IMR-90 (cell line): ENCODE measurements around the gene DUS3L. TPM values are rescaled to one million over a fixed set of nuclear protein-coding genes. Genes with fewer than 3 reads are reported as not detected.

Source experiments
- ATAC-seq: fragments of 200-7000 bp; cut with Tn5 transposase; 2 replicates; pipeline ENCODE4 v1.9.1; 2020; ENCODE audit warnings: low read depth, mild to moderate bottlenecking, moderate library complexity
- BruUV-seq: library from RNA; stranded (reverse); fragments of 400-500 nt; replicated peaks from 2 replicates; lab custom pipeline; 2021; lab: Mats Ljungman, UMichigan
- CTCF ChIA-PET: fragments of 300-600 bp; formaldehyde crosslinking; extraction: SDS; loops from one replicate; lab custom pipeline; 2021; ENCODE audit warnings: antibody characterized with exemption; lab: Yijun Ruan, JAX
- POLR2A ChIA-PET: fragments of 300-600 bp; sonication (Branson Sonifier 250); formaldehyde crosslinking; loops from one replicate; lab custom pipeline; 2022; ENCODE audit warnings: antibody characterized with exemption; ENCODE audit not compliant: unreplicated experiment; lab: Charles Lee
- DNase-seq: peaks from one replicate; pipeline ENCODE4 v3.0.0; 2013
- H2AFZ ChIP-seq: replicated peaks from 2 replicates; pipeline ENCODE3; 2013; ENCODE audit warnings: low read length, mild to moderate bottlenecking; ENCODE audit not compliant: poor library complexity
- H2AK5ac ChIP-seq: 2 replicates; pipeline ENCODE4 v1.6.1; 2013; ENCODE audit warnings: low read depth, low read length, inconsistent platforms
- H2AK9ac ChIP-seq: replicated peaks from 2 replicates; pipeline ENCODE3; 2013; ENCODE audit warnings: mild to moderate bottlenecking, low read depth, low read length, moderate library complexity; ENCODE audit not compliant: poor library complexity
- H2BK120ac ChIP-seq: 2 replicates; pipeline ENCODE4 v1.6.1; 2013; ENCODE audit warnings: low read depth, low read length, inconsistent platforms
- H2BK15ac ChIP-seq: 3 replicates; pipeline ENCODE4 v1.6.1; 2013; ENCODE audit warnings: low read depth, low read length, inconsistent platforms
- H2BK20ac ChIP-seq: 2 replicates; pipeline ENCODE4 v1.6.1; 2013; ENCODE audit warnings: low read depth, mild to moderate bottlenecking, inconsistent platforms, low read length, moderate library complexity
- H2BK5ac ChIP-seq: 2 replicates; pipeline ENCODE4 v1.6.1; 2013; ENCODE audit warnings: mild to moderate bottlenecking, low read depth, low read length, inconsistent platforms; ENCODE audit not compliant: poor library complexity, severe bottlenecking
- H3K14ac ChIP-seq: replicated peaks from 2 replicates; pipeline ENCODE4 v1.6.1; 2013; ENCODE audit warnings: low read depth, low read length, inconsistent platforms
- H3K18ac ChIP-seq: 2 replicates; pipeline ENCODE4 v1.6.1; 2013; ENCODE audit warnings: low read depth, low read length, control low read depth
- H3K23ac ChIP-seq: 2 replicates; pipeline ENCODE4 v1.6.1; 2013; ENCODE audit warnings: low read depth, low read length, inconsistent platforms
- H3K27ac ChIP-seq: 2 replicates; pipeline ENCODE4 v1.5.1; 2013; ENCODE audit warnings: mild to moderate bottlenecking, control low read depth, low read length; ENCODE audit not compliant: insufficient read depth
- H3K27me3 ChIP-seq: 2 replicates; pipeline ENCODE4 v1.6.1; 2013; ENCODE audit warnings: low read length; ENCODE audit not compliant: control insufficient read depth, insufficient read depth
- H3K36me3 ChIP-seq: 2 replicates; pipeline ENCODE4 v1.6.1; 2013; ENCODE audit warnings: low read length, mixed read lengths; ENCODE audit not compliant: control insufficient read depth, insufficient read depth
- H3K4ac ChIP-seq: 2 replicates; pipeline ENCODE4 v1.6.1; 2013; ENCODE audit warnings: low read depth, low read length, inconsistent platforms
- H3K4me1 ChIP-seq: 2 replicates; pipeline ENCODE4 v1.6.1; 2013; ENCODE audit warnings: low read length, mixed read lengths; ENCODE audit not compliant: control insufficient read depth, insufficient read depth
- H3K4me2 ChIP-seq: 2 replicates; pipeline ENCODE4 v1.6.1; 2013; ENCODE audit warnings: low read depth, mild to moderate bottlenecking, control low read depth, low read length, moderate library complexity
- H3K4me3 ChIP-seq: 2 replicates; pipeline ENCODE4 v1.5.1; 2013; ENCODE audit warnings: low read depth, mild to moderate bottlenecking, control low read depth, low read length, moderate library complexity; ENCODE audit not compliant: insufficient read depth
- H3K56ac ChIP-seq: 2 replicates; pipeline ENCODE4 v1.6.1; 2013; ENCODE audit warnings: low read length, inconsistent platforms; ENCODE audit not compliant: insufficient read depth; ENCODE audit errors: extremely low read depth
- H3K79me1 ChIP-seq, 2 experiments: 2 replicates each; pipeline ENCODE4 v1.6.1; 2013; ENCODE audit warnings: low read length in 2 of 2, inconsistent platforms in 1 of 2, low read depth in 1 of 2
- H3K9ac ChIP-seq: 2 replicates; pipeline ENCODE4 v1.6.1; 2013; ENCODE audit warnings: low read depth, low read length, control low read depth
- H3K9me1 ChIP-seq: 2 replicates; pipeline ENCODE4 v1.6.1; 2013; ENCODE audit warnings: low read length, inconsistent platforms; ENCODE audit not compliant: insufficient read depth
- H3K9me3 ChIP-seq: 2 replicates; pipeline ENCODE4 v1.6.1; 2013; ENCODE audit warnings: low read length; ENCODE audit not compliant: control insufficient read depth, insufficient read depth
- H4K20me1 ChIP-seq: 2 replicates; pipeline ENCODE4 v1.6.1; 2013; ENCODE audit warnings: low read length, inconsistent platforms; ENCODE audit not compliant: insufficient read depth
- H4K5ac ChIP-seq: 2 replicates; pipeline ENCODE4 v1.6.1; 2013; ENCODE audit warnings: mild to moderate bottlenecking, low read depth, low read length, control low read depth
- H4K8ac ChIP-seq, 2 experiments: 2 replicates each; pipeline ENCODE4 v1.6.1; 2013; ENCODE audit warnings: low read depth in 2 of 2, low read length in 2 of 2, control low read depth in 1 of 2, inconsistent platforms in 1 of 2
- H4K91ac ChIP-seq: 2 replicates; pipeline ENCODE4 v1.6.1; 2013; ENCODE audit warnings: low read depth, low read length, inconsistent platforms; ENCODE audit not compliant: insufficient read depth
- BHLHE40 ChIP-seq: fragments of 150-350 bp; IDR thresholded peaks from 2 replicates; pipeline ENCODE4 v1.6.1; 2016; ENCODE audit warnings: mild to moderate bottlenecking, low read depth, low read length
- CEBPB ChIP-seq: IDR thresholded peaks from 2 replicates; pipeline ENCODE4 v1.6.1; 2012; ENCODE audit warnings: low read depth, low read length, improper control_type of control experiment
- CTCF ChIP-seq: conservative IDR thresholded peaks from 2 replicates; pipeline ENCODE4 v1.5.1; 2012; ENCODE audit warnings: mild to moderate bottlenecking, low read depth, low read length, improper control_type of control experiment
- ELK1 ChIP-seq: fragments of 150-350 bp; IDR thresholded peaks from 2 replicates; pipeline ENCODE4 v1.6.1; 2016; ENCODE audit warnings: low read depth, mild to moderate bottlenecking, low read length, moderate library complexity, borderline replicate concordance
- FOS ChIP-seq: fragments of 150-350 bp; IDR thresholded peaks from 2 replicates; pipeline ENCODE4 v1.6.1; 2016; ENCODE audit warnings: low read depth, low read length
- MAFK ChIP-seq: IDR thresholded peaks from 2 replicates; pipeline ENCODE4 v1.6.1; 2012; ENCODE audit warnings: low read depth, low read length, improper control_type of control experiment
- MAZ ChIP-seq: IDR thresholded peaks from 2 replicates; pipeline ENCODE4 v1.6.1; 2012; ENCODE audit warnings: low read depth, mild to moderate bottlenecking, low read length, improper control_type of control experiment, moderate library complexity, borderline replicate concordance
- MXI1 ChIP-seq: IDR thresholded peaks from 2 replicates; pipeline ENCODE4 v1.6.1; 2012; ENCODE audit warnings: low read depth, mild to moderate bottlenecking, low read length, moderate library complexity, borderline replicate concordance
- NFE2L2 ChIP-seq: fragments of 150-350 bp; IDR thresholded peaks from 2 replicates; pipeline ENCODE4 v1.6.1; 2016; ENCODE audit warnings: low read depth, mild to moderate bottlenecking, low read length
- POLR2A ChIP-seq: IDR thresholded peaks from 2 replicates; pipeline ENCODE4 v1.6.1; 2012; ENCODE audit warnings: mild to moderate bottlenecking, low read depth, low read length
- RAD21 ChIP-seq: IDR thresholded peaks from 2 replicates; pipeline ENCODE4 v1.6.1; 2012; ENCODE audit warnings: low read length, improper control_type of control experiment
- RCOR1 ChIP-seq: IDR thresholded peaks from 2 replicates; pipeline ENCODE4 v1.6.1; 2012; ENCODE audit warnings: mild to moderate bottlenecking, low read length, improper control_type of control experiment; ENCODE audit not compliant: insufficient replicate concordance
- RFX5 ChIP-seq: IDR thresholded peaks from 2 replicates; pipeline ENCODE4 v1.8.0; 2012; ENCODE audit warnings: low read depth, mild to moderate bottlenecking, low read length, moderate library complexity
- SMC3 ChIP-seq: fragments of 150-350 bp; IDR thresholded peaks from 2 replicates; pipeline ENCODE4 v1.6.1; 2016; ENCODE audit warnings: low read depth, mild to moderate bottlenecking, antibody characterized with exemption, low read length, moderate library complexity
- USF2 ChIP-seq: fragments of 150-350 bp; IDR thresholded peaks from 2 replicates; pipeline ENCODE4 v1.6.1; 2017; ENCODE audit warnings: mild to moderate bottlenecking, antibody characterized with exemption, low read length, low read depth
- WGBS, 2 experiments: methylation state at CpG; one replicate each; pipeline versions ENCODE4 v1.1.5 to v1.1.7; 2013; ENCODE audit warnings: missing lambda C conversion rate in 2 of 2; ENCODE audit not compliant: insufficient read length in 1 of 2; ENCODE audit errors: extremely low coverage in 2 of 2; 5-methylcytosine and 5-hydroxymethylcytosine counted together
- dilution Hi-C: fragments of 300-500 bp; cut with HindIII; formaldehyde crosslinking; loops from one replicate; pipeline ENCODE4 v1.14.3; 2018; ENCODE audit warnings: low sequenced_read_pairs; ENCODE audit not compliant: unreplicated experiment
- in situ Hi-C: fragments of 300-500 bp; cut with MboI; formaldehyde crosslinking; loops from 3 replicates; pipeline ENCODE4 v1.14.3; 2019; ENCODE audit warnings: low sequenced_read_pairs, inconsistent platforms, mixed read lengths
- intact Hi-C: fragments of 100-400 bp; cut with micrococcal nuclease; formaldehyde crosslinking; loops from 2 replicates; pipeline ENCODE4 v1.10.0; 2022
- polyA plus RNA-seq, 3 experiments: library from polyadenylated mRNA; depleted of rRNA; stranded (reverse); fragments of >200 nt; gene quantifications; 2 replicates each; pipeline ENCODE4 v1.2.3, GENCODE V29; 2012; ENCODE audit warnings: low replicate concordance in 1 of 3
- total RNA-seq: library from RNA; depleted of rRNA; stranded (reverse); fragments of >200 nt; gene quantifications from 2 replicates; pipeline ENCODE4 v1.2.3, GENCODE V29; 2012

Gene DUS3L
- total and polyA plus RNA-seq, 2 of the 4 experiments (the other 2 are of a cell fraction): 12.4 to 21.3 TPM

GRCh38 chr19:5822181-5822844 lies 31.4 kb upstream of the DUS3L start:
- intact Hi-C loops: no loop called here
- in situ Hi-C loops: no loop called here
- 22% methylated on average over 13 of the region's 30 CpGs; no CpG with 5 or more reads in 1 of the 2 experiments for WGBS, 2 experiments

More at GRCh38 chr19:5822181-5822844, 31.4 kb upstream of the DUS3L start:
- Histone ChIP-seq H3K9ac (no peak overlapping the region), H4K20me1 (no peaks in the 10 kb centered on the region; the same call in 1 of the 2 replicates), H3K9me3 (no peaks in the 10 kb centered on the region), H2AK5ac (no peak overlapping the region), H2BK15ac (no peak overlapping the region), H3K56ac (no peak overlapping the region), H2BK120ac (no peak overlapping the region), H3K4ac (no peak overlapping the region), H4K91ac (no peak overlapping the region), H3K79me1 (no peaks in the 10 kb centered on the region), H2BK5ac (no peak overlapping the region), H4K8ac (no peak overlapping the region), H3K27me3 (peaks cover 3% of the 10 kb centered on the region; the same call in 1 of the 2 replicates), H3K4me3 (no peak overlapping the region), H3K4me2 (no peak overlapping the region; the same call in 1 of the 2 replicates), H4K5ac (no peak overlapping the region), H3K36me3 (no peaks in the 10 kb centered on the region), H2AFZ (peak overlapping the region; percentile 77), H2BK20ac (no peak overlapping the region), H3K4me1 (peaks cover 5% of the 10 kb centered on the region), H3K9me1 (no peaks in the 10 kb centered on the region), H2AK9ac (peak overlapping the region; percentile 23), H3K14ac (no peak overlapping the region), H3K23ac (no peak overlapping the region), H3K27ac (no peak overlapping the region), H3K18ac (no peak overlapping the region)
- POLR2A ChIA-PET: no interaction called here
- BruUV-seq: no TSS peak
- ATAC-seq (peak; percentile 27; the same call in 1 of the 2 replicates), DNase-seq (no peak)
- dilution Hi-C loops: no loop called here
- TF ChIP-seq SMC3 (no peak), BHLHE40 (no peak), NFE2L2 (no peak), CTCF (no peak), POLR2A (no peak), MAFK (no peak), RCOR1 (no peak), RAD21 (no peak), MXI1 (no peak), CEBPB (no peak), USF2 (no peak), MAZ (no peak), FOS (no peak), ELK1 (no peak), RFX5 (no peak)
- CTCF ChIA-PET: interaction anchor here (2.2 kb wide), 1 partner anchor 18 kb away, joined by 7 read pairs; the partner anchor contains the start of gene NRTN
